Measurements from ENCODE around the gene THADA. TPM values are rescaled to one million over a fixed set of nuclear protein-coding genes. Genes with fewer than 3 reads are reported as not detected.
"Not testable (repeated sequence)": the region's sequence is repeated elsewhere in the genome, so short reads cannot be mapped to it uniquely, and the experiment has no call there.

THADA gene
- total RNA-seq, 1 donor from 2014 or later: 51.4 TPM

DNA sequence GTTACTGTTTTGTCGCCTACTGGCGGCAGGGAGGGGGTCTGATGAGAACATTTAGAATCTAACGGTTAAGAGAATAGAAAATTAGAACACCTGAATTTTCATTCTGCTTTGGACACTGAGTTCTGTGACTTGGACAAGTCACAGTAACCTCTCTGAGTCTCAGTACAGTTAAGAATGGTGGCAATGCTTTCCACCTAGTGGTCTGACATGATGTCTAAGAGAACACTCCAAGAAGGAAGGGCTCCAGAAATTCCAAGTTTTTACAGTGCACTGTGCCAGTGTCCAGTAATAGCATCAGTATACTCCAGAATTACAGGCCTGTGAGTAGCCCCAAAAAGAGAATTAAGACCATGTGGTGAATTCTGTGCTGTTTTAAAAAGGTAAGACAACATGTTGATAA lies 195.3 kb downstream of the THADA start:
- DNase-seq (no peak), ATAC-seq (ENCODE audit: low read depth) (no peak)
- ChIA-PET CTCF (no interaction called here), POLR2A (no interaction called here)
- Mint-ChIP-seq H3K4me3 (no peak overlapping the region), H3K27ac (no peak overlapping the region), H3K4me1 (peaks cover 25% of the 10 kb centered on the region), H3K27me3 (no peaks in the 10 kb centered on the region), H3K9me3 (no peaks in the 10 kb centered on the region), H3K36me3 (ENCODE audit: low read depth) (peaks cover 35% of the 10 kb centered on the region)
- intact Hi-C loops (cut with micrococcal nuclease): loop anchor here (10.0 kb wide), 2 partner anchors 106 to 266 kb away; no protein-coding TSS in a partner anchor
- TF ChIP-seq, protein P1, sequence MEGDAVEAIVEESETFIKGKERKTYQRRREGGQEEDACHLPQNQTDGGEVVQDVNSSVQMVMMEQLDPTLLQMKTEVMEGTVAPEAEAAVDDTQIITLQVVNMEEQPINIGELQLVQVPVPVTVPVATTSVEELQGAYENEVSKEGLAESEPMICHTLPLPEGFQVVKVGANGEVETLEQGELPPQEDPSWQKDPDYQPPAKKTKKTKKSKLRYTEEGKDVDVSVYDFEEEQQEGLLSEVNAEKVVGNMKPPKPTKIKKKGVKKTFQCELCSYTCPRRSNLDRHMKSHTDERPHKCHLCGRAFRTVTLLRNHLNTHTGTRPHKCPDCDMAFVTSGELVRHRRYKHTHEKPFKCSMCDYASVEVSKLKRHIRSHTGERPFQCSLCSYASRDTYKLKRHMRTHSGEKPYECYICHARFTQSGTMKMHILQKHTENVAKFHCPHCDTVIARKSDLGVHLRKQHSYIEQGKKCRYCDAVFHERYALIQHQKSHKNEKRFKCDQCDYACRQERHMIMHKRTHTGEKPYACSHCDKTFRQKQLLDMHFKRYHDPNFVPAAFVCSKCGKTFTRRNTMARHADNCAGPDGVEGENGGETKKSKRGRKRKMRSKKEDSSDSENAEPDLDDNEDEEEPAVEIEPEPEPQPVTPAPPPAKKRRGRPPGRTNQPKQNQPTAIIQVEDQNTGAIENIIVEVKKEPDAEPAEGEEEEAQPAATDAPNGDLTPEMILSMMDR (IDR thresholded peaks at IDR 0.05): no peak

DNA sequence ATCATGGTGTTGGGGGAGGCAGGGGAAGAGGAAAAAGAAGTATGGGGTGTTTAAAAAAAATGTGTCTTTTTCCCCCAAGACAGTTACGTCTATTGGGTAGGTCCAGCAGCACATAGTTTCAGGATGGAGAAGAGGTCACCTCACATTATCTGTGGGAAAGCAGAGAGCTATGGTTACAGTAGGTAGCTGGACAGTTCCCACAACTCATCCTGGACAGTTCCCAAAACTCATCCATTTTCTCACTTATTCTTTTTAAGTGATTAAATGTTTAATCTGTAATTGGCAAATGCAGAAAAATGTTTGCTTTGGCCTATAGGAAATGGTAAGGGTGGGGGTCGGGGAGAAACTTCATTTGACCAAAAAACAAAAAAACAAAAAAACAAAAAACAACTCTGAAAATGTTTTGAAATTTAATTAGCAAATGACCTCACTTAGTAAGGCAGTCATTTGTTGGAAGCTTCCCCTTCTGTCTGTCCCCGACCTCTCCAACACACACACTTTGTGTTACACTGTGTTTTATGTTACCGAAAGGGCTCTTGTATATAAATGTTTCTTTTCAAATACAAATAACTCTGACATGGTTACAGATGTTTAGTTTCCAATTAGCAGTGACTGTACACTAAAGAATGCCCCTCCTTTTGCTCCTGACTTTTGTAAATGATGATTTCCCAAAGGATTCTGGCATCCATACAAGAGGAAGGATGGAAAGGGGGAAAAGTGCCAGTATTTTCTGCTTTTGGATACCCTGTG lies 196.1 kb downstream of the THADA start:
- intact Hi-C loops (cut with micrococcal nuclease): loop anchor here (10.0 kb wide), 2 partner anchors 105 to 265 kb away; no protein-coding TSS in a partner anchor
- Mint-ChIP-seq H3K27me3 (no peaks in the 10 kb centered on the region), H3K4me1 (peaks cover 25% of the 10 kb centered on the region), H3K4me3 (no peak overlapping the region), H3K9me3 (no peaks in the 10 kb centered on the region), H3K27ac (no peak overlapping the region), H3K36me3 (ENCODE audit: low read depth) (peaks cover 42% of the 10 kb centered on the region)
- ChIA-PET POLR2A (no interaction called here), CTCF (no interaction called here)
- ATAC-seq (ENCODE audit: low read depth): no peak
- no peak for DNase-seq
- TF ChIP-seq, protein P1 (IDR thresholded peaks at IDR 0.05): no peak

DNA sequence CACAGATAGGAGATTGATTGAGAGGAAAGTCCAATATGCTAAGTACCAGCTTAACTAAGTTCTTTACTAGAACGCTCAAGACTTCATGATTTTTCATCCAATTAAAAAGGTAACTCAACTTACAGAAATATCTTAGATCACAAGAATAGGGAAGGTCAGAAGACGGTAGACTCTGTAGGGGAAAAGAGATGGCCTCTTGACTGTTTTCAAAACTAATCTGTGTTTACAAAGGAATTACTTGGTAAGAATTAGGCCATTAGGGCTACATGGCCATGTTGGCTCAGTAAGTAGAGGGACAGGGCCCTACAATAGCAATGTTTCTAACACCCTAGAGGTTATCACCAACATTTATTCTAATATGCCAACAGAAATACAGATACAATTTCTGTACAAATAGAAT lies 196.7 kb downstream of the THADA start:
- CTCF ChIA-PET: no interaction called here
- H3K4me1 Mint-ChIP-seq: peaks cover 22% of the 10 kb centered on the region
- no peaks in the 10 kb centered on the region for H3K9me3 Mint-ChIP-seq
- no peak overlapping the region for H3K27ac Mint-ChIP-seq
- H3K27me3 Mint-ChIP-seq: no peaks in the 10 kb centered on the region
- intact Hi-C loops (cut with micrococcal nuclease): no loop called here
- H3K36me3 Mint-ChIP-seq (ENCODE audit: low read depth): peaks cover 46% of the 10 kb centered on the region
- TF ChIP-seq, protein P1 (IDR thresholded peaks at IDR 0.05): no peak
- POLR2A ChIA-PET: no interaction called here
- DNase-seq (no peak), ATAC-seq (ENCODE audit: low read depth) (no peak)
- H3K4me3 Mint-ChIP-seq: no peak overlapping the region

DNA sequence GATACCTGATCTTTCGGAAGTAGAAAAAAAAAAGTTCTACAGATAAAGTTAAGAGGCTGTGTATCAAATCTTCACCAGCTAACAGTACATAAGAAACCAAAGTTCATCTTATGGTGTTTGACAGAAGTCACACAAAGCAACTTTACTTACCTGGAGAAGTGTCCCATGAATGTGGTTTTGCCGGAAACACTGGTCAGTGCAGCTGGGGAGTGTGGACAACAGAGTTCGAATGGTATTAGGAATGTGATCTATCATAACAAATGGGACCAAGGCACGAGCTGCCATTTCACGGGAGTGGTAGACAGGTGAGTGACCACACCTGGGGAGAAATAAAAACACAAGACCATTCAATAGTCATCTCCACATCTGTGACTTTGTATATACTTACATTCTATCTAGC lies 198.0 kb downstream of the THADA start:
- POLR2A ChIA-PET: no interaction called here
- Mint-ChIP-seq H3K4me3 (no peak overlapping the region), H3K9me3 (no peaks in the 10 kb centered on the region), H3K36me3 (ENCODE audit: low read depth) (peaks cover 56% of the 10 kb centered on the region), H3K4me1 (peaks cover 14% of the 10 kb centered on the region), H3K27me3 (no peaks in the 10 kb centered on the region), H3K27ac (no peak overlapping the region)
- no peak for ATAC-seq (ENCODE audit: low read depth)
- CTCF ChIA-PET: no interaction called here
- intact Hi-C loops (cut with micrococcal nuclease): no loop called here
- no peak for DNase-seq
- TF ChIP-seq, protein P1 (IDR thresholded peaks at IDR 0.05): no peak

DNA sequence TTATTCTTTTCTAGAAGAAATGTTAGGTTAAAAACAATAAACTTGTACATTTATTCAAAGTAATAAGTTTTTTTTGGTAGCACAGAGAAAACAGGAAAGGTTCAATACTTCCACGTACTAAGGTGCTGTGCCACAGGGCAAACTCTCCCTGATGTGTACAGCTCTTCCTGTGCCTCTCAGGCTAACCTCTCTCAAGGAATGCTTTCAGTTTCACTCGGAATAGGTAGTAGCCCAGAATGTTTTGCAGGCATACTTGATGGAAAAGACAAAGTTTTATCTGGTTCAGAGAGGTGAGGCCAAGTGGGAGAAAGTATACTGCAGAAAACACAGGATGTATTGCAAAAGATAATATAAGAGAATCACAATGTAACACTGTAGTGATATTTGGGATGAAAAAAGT lies 198.4 kb downstream of the THADA start:
- TF ChIP-seq, protein P1 (IDR thresholded peaks at IDR 0.05): no peak
- H3K9me3 Mint-ChIP-seq: no peaks in the 10 kb centered on the region
- no peak overlapping the region for H3K27ac Mint-ChIP-seq
- no peak overlapping the region for H3K4me3 Mint-ChIP-seq
- ATAC-seq (ENCODE audit: low read depth) (no peak), DNase-seq (no peak)
- intact Hi-C loops (cut with micrococcal nuclease): no loop called here
- CTCF ChIA-PET: no interaction called here
- H3K4me1 Mint-ChIP-seq: peaks cover 10% of the 10 kb centered on the region
- POLR2A ChIA-PET: no interaction called here
- no peaks in the 10 kb centered on the region for H3K27me3 Mint-ChIP-seq
- peaks cover 58% of the 10 kb centered on the region for H3K36me3 Mint-ChIP-seq (ENCODE audit: low read depth)

DNA sequence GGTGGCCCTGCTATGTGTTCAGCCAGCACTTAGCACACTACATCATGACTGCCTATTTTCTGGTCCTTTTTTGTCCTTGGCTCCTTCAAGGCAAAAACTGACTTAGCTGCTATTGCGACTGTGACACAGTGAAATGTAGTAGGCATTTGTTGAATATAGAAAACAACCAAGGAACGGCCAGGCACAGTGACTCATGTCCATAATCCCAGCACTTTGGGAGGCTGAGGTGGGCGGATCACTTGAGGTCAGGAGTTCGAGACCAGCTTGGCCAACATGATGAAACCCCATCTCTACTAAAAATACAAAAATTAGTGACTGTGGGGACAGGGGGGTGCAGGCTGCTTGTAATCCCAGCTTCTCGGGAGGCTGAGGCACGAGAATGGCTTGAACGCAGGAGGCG lies 199.5 kb downstream of the THADA start:
- intact Hi-C loops (cut with micrococcal nuclease); H3K9me3 Mint-ChIP-seq; POLR2A ChIA-PET; H3K4me3 Mint-ChIP-seq; CTCF ChIA-PET; ATAC-seq (ENCODE audit: low read depth); H3K27ac Mint-ChIP-seq; H3K4me1 Mint-ChIP-seq; DNase-seq; H3K27me3 Mint-ChIP-seq: not testable (repeated sequence)
- H3K36me3 Mint-ChIP-seq (ENCODE audit: low read depth): peaks cover 60% of the 10 kb centered on the region

All from activated B cell treated with CpG ODN at 0.5 μM for 24 hours (primary cell).